Gastroesophageal sphincter (tissue), 4 donors: ENCODE results near the gene ME1. TPM values are rescaled to one million over a fixed set of nuclear protein-coding genes. Genes with fewer than 3 reads are reported as not detected.
"Not testable (repeated sequence)": the region's sequence is repeated elsewhere in the genome, so short reads cannot be mapped to it uniquely, and the experiment has no call there.

Source experiments
- ATAC-seq: fragments of 150-250 bp; one replicate; pipeline ENCODE4 v1.9.1; 2016; ENCODE audit warnings: mild to moderate bottlenecking, moderate library complexity
- H3K27ac ChIP-seq, 4 donors: fragments of 200-600 bp; sonication (generic) in 3 of 4; 1 replicate in 3 of 4; 2 replicates in 1 of 4; pipeline ENCODE4 v1.5.1; 2016 to 2019
- H3K27me3 ChIP-seq: fragments of 200-600 bp; sonication (generic); one replicate; pipeline ENCODE4 v1.5.1; 2019
- H3K36me3 ChIP-seq, 2 donors: fragments of 200-600 bp; sonication (generic); one replicate each; pipeline ENCODE4 v1.5.1; 2019; ENCODE audit warnings: control low read depth in 1 of 2
- H3K4me1 ChIP-seq, 3 donors: fragments of 200-600 bp; sonication (generic); 1 replicate in 2 of 3; 2 replicates in 1 of 3; pipeline ENCODE4 v1.5.1; 2016 to 2019; ENCODE audit warnings: control low read depth in 2 of 3
- H3K4me3 ChIP-seq, 2 donors: fragments of 200-600 bp; sonication (generic); one replicate each; pipeline ENCODE4 v1.5.1; 2019; ENCODE audit warnings: mild to moderate bottlenecking in 1 of 2, moderate library complexity in 1 of 2
- H3K9me3 ChIP-seq, 3 donors: fragments of 200-600 bp; sonication (generic); one replicate each; pipeline ENCODE4 v1.5.1; 2017 to 2019; ENCODE audit warnings: control low read depth in 2 of 3
- CTCF ChIP-seq, 4 experiments: fragments of 200-600 bp in 2 of 4; fragments of 450-650 bp in 2 of 4; sonication (generic) in 1 of 4; IDR thresholded peaks; one replicate each; pipeline ENCODE4 v1.5.1; 2017 to 2019; ENCODE audit warnings: antibody characterized with exemption in 4 of 4, mild to moderate bottlenecking in 2 of 4, moderate library complexity in 2 of 4
- EP300 ChIP-seq: sonication (generic); formaldehyde crosslinking; IDR thresholded peaks from one replicate; pipeline ENCODE4 v1.6.1; 2017; ENCODE audit warnings: antibody characterized with exemption, mild to moderate bottlenecking
- POLR2A ChIP-seq, 2 donors: fragments of 450-650 bp; IDR thresholded peaks; one replicate each; pipeline ENCODE4 v1.6.1; 2017; ENCODE audit warnings: antibody characterized with exemption in 2 of 2, mild to moderate bottlenecking in 2 of 2, moderate library complexity in 1 of 2
- POLR2AphosphoS5 ChIP-seq: sonication (generic); formaldehyde crosslinking; IDR thresholded peaks from one replicate; pipeline ENCODE4 v1.6.1; 2017; ENCODE audit warnings: antibody characterized with exemption
- WGBS, 2 donors: methylation state at CpG; one replicate each; pipeline ENCODE4 v1.1.5; 2018; ENCODE audit warnings: low coverage in 1 of 2; 5-methylcytosine and 5-hydroxymethylcytosine counted together
- total RNA-seq, 4 donors: library from RNA; depleted of rRNA; stranded (reverse); fragments of >200 nt; gene quantifications; one replicate each; pipeline ENCODE4 v1.1.0, GENCODE V29; 2016

The ME1 gene
- total RNA-seq, 4 donors from 2014 or later, result 18.8 to 33.3 (median 20.4) TPM

GRCh38 chr6:83464381-83465140 lies 33.7 kb upstream of the ME1 start:
- no peaks in the 10 kb centered on the region for H3K27me3 ChIP-seq
- TF ChIP-seq POLR2A (IDR thresholded peaks at IDR 0.05) (no peak), POLR2AphosphoS5 (no peak), EP300 (no peak), CTCF (IDR thresholded peaks at IDR 0.05) (no peak)
- no peak overlapping the region for H3K4me3 ChIP-seq
- no peaks in the 10 kb centered on the region for H3K4me1 ChIP-seq
- H3K27ac ChIP-seq, result no peak overlapping the region
- no peaks in the 10 kb centered on the region for H3K36me3 ChIP-seq
- WGBS, 2 donors, result 89 to 93% methylated on average over 5 of the region's 5 CpGs
- no peaks in the 10 kb centered on the region for H3K9me3 ChIP-seq
- no peak for ATAC-seq

GRCh38 chr6:83463886-83464285 lies 33.0 kb upstream of the ME1 start:
- WGBS, 2 donors, result 35 to 63% methylated on average over 2 of the region's 2 CpGs
- no peaks in the 10 kb centered on the region for H3K9me3 ChIP-seq
- no peaks in the 10 kb centered on the region for H3K36me3 ChIP-seq
- no peak overlapping the region for H3K4me3 ChIP-seq
- no peaks in the 10 kb centered on the region for H3K4me1 ChIP-seq
- no peak overlapping the region for H3K27ac ChIP-seq
- no peak for TF ChIP-seq EP300
- no peak for TF ChIP-seq CTCF (IDR thresholded peaks at IDR 0.05)
- no peak for TF ChIP-seq POLR2AphosphoS5
- no peak for TF ChIP-seq POLR2A (IDR thresholded peaks at IDR 0.05)
- no peaks in the 10 kb centered on the region for H3K27me3 ChIP-seq
- ATAC-seq, result no peak

GRCh38 chr6:83462524-83462923 lies 31.7 kb upstream of the ME1 start:
- Histone ChIP-seq H3K4me3 (no peak overlapping the region), H3K27me3 (no peaks in the 10 kb centered on the region), H3K9me3 (no peaks in the 10 kb centered on the region), H3K27ac (no peak overlapping the region), H3K36me3 (no peaks in the 10 kb centered on the region), H3K4me1 (no peaks in the 10 kb centered on the region)
- WGBS, 2 donors, result 33% methylated on average over 1 of the region's 1 CpG; no CpG with 5 or more reads in 1 of the 2 donors
- TF ChIP-seq POLR2AphosphoS5 (no peak), EP300 (no peak), CTCF (IDR thresholded peaks at IDR 0.05) (no peak), POLR2A (IDR thresholded peaks at IDR 0.05) (no peak)
- ATAC-seq, result no peak

- Histone ChIP-seq H3K4me1 (no peaks in the 10 kb centered on the region), H3K27ac (no peak overlapping the region), H3K27me3 (no peaks in the 10 kb centered on the region), H3K4me3 (no peak overlapping the region), H3K9me3 (no peaks in the 10 kb centered on the region), H3K36me3 (no peaks in the 10 kb centered on the region)
- no peak for ATAC-seq
- 57 to 100% methylated on average over 1 of the region's 1 CpG for WGBS, 2 donors
- TF ChIP-seq EP300 (no peak), POLR2A (IDR thresholded peaks at IDR 0.05) (no peak), CTCF (IDR thresholded peaks at IDR 0.05) (no peak), POLR2AphosphoS5 (no peak)
Observed at GRCh38 chr6:83461438-83461837, 30.6 kb upstream of the ME1 start.

GRCh38 chr6:83459663-83460062 lies 28.8 kb upstream of the ME1 start:
- ATAC-seq, result no peak
- no peaks in the 10 kb centered on the region for H3K4me1 ChIP-seq
- no peak overlapping the region for H3K4me3 ChIP-seq
- H3K36me3 ChIP-seq, result no peaks in the 10 kb centered on the region
- H3K27me3 ChIP-seq, result no peaks in the 10 kb centered on the region
- TF ChIP-seq POLR2AphosphoS5 (no peak), CTCF (IDR thresholded peaks at IDR 0.05) (no peak), EP300 (no peak), POLR2A (IDR thresholded peaks at IDR 0.05) (no peak)
- H3K27ac ChIP-seq, result no peak overlapping the region
- H3K9me3 ChIP-seq, result no peaks in the 10 kb centered on the region

- 87 to 92% methylated on average over 5 to 6 of the region's 6 CpGs for WGBS, 2 donors
Observed at GRCh38 chr6:83450015-83450414, 19.2 kb upstream of the ME1 start.

GRCh38 chr6:83444086-83444699 lies 13.3 kb upstream of the ME1 start:
- ATAC-seq, H3K27ac ChIP-seq, H3K27me3 ChIP-seq, H3K4me1 ChIP-seq, H3K4me3 ChIP-seq, H3K36me3 ChIP-seq, H3K9me3 ChIP-seq: not testable (repeated sequence)
- WGBS, 2 donors, result 92 to 100% methylated on average over 2 to 3 of the region's 9 CpGs

More at GRCh38 chr6:83450015-83450414, 19.2 kb upstream of the ME1 start:
- H3K4me3 ChIP-seq, H3K36me3 ChIP-seq, ATAC-seq, H3K27ac ChIP-seq, H3K9me3 ChIP-seq, H3K4me1 ChIP-seq, H3K27me3 ChIP-seq: not testable (repeated sequence)
